Mucosa of stomach (tissue), 1 donor: ENCODE data around the gene KLHDC8A.

ENCODE experiments used
- H3K27me3 ChIP-seq: one replicate; pipeline ENCODE4 v1.7.0; 2013; ENCODE audit warnings: mild to moderate bottlenecking, low read length; ENCODE audit not compliant: control insufficient read depth, insufficient read depth
- H3K36me3 ChIP-seq: one replicate; pipeline ENCODE4 v1.7.0; 2013; ENCODE audit warnings: low read length; ENCODE audit not compliant: control insufficient read depth, insufficient read depth
- H3K4me1 ChIP-seq: one replicate; pipeline ENCODE4 v1.7.0; 2013; ENCODE audit warnings: mild to moderate bottlenecking, low read length; ENCODE audit not compliant: control insufficient read depth, insufficient read depth
- H3K4me3 ChIP-seq: one replicate; pipeline ENCODE4 v1.7.0; 2013; ENCODE audit warnings: low read length
- H3K9ac ChIP-seq: one replicate; pipeline ENCODE4 v1.7.0; 2013; ENCODE audit warnings: mild to moderate bottlenecking, low read length, moderate library complexity
- H3K9me3 ChIP-seq: one replicate; pipeline ENCODE4 v1.7.0; 2013; ENCODE audit warnings: mild to moderate bottlenecking, low read length, moderate library complexity; ENCODE audit not compliant: control insufficient read depth
- donor health status: Pancreatic carcinoma.

Gene KLHDC8A

GRCh38 chr1:205350691-205351141 is 6.0 kb downstream of the KLHDC8A start:
- Histone ChIP-seq H3K9ac (no peak overlapping the region), H3K9me3 (no peaks in the 10 kb centered on the region), H3K4me3 (no peak overlapping the region), H3K4me1 (peaks cover 30% of the 10 kb centered on the region), H3K36me3 (no peaks in the 10 kb centered on the region), H3K27me3 (peaks cover 10% of the 10 kb centered on the region)

- Histone ChIP-seq H3K4me3 (no peak overlapping the region), H3K9me3 (no peaks in the 10 kb centered on the region), H3K36me3 (no peaks in the 10 kb centered on the region), H3K27me3 (peaks cover 10% of the 10 kb centered on the region), H3K9ac (no peak overlapping the region), H3K4me1 (peaks cover 24% of the 10 kb centered on the region)
These were observed 6.6 kb downstream of the KLHDC8A start for GRCh38 chr1:205350124-205350523.

DNA sequence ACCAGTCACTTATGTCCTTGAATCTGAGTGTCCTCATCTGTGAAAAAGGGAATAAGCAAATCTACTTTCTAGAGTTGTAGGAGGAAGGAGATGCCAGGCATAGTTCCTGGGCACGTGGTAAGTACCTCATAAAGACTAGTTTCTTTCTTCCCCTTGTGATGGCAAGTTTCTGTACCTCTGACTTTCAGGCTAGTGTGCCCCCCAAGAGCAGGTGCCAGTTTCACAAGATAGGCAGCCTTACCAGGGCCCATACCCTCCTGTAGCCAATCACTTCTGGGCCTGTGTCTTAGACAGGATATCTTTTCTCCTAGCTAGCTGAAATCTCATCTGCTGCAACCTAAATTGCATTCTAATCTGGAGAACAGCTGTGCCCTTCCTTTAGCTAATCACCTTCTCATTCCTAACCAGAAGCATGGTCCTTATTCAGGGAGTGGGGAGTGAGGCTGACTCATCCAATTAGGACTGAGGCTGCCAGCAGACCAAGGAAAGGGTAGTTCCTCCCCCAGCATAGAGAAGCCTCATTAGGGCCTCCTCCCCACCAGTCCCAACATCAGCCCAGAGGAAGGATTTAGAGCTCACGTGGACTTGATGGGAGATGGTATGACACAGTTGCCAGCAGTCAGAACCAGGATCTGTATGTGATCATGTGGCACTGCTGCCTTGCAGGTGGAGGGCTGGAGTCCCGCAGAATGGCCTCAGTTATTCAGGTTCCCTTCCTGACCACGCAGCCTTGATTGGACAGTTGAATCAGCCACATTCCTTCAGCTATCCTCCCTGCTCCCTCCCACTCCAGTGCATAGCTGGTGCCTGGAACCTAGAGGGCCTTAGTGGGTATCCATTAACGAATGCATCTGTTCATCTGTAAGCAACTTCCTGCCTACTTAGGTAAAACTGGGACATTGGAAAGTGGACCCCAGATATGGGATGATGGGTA is 7.9 kb downstream of the KLHDC8A start:
- peaks cover 16% of the 10 kb centered on the region for H3K4me1 ChIP-seq
- H3K27me3 ChIP-seq = peaks cover 23% of the 10 kb centered on the region
- H3K9ac ChIP-seq = no peak overlapping the region
- no peak overlapping the region for H3K4me3 ChIP-seq
- no peaks in the 10 kb centered on the region for H3K36me3 ChIP-seq
- no peaks in the 10 kb centered on the region for H3K9me3 ChIP-seq

GRCh38 chr1:205346956-205347574 is 9.7 kb downstream of the KLHDC8A start:
- no peaks in the 10 kb centered on the region for H3K9me3 ChIP-seq
- no peaks in the 10 kb centered on the region for H3K36me3 ChIP-seq
- H3K4me3 ChIP-seq = no peak overlapping the region
- H3K27me3 ChIP-seq = peaks cover 36% of the 10 kb centered on the region
- no peak overlapping the region for H3K9ac ChIP-seq
- peaks cover 6% of the 10 kb centered on the region for H3K4me1 ChIP-seq

GRCh38 chr1:205345761-205346160 is 11.0 kb downstream of the KLHDC8A start:
- H3K27me3 ChIP-seq = peaks cover 36% of the 10 kb centered on the region

DNA sequence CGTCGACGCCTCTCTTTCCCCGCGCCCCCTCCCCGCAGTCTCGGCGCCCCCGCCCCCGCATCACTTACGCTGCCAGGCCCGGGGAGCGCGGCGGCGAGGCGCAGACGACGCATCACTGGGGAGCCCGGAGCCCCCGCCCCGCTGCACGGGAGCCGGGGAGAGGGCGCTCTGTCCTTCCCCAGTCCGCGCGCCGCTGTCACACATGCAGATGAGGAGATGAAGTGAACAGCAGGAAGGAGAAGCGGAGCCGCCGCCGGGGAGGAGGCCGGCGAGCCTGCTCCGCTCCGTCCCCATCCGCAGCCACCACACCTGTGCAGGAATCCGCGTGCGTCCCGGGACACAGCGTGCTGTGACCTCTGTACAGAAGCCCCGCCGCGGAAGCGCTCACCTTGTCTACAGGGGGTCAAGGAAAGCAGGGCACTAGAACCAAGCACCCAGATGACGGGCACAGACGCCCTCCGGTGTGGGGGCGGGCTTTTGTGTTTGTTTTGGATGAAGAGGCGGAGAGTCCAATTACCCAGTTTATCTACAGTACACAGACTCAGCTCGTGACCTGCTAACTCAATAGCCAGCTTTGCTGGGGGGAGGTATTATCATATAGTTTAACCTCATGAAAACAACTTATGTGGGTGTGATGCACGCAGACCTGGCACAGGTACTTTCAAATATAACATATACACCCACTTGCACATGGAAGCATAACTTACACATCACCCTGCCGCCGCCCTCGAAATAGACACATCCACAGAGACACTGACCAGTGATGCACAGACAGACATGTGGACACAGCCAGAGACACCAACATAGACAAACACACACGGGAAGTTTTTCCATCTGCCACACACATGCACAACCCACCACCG is 12.4 kb downstream of the KLHDC8A start:
- peaks cover 5% of the 10 kb centered on the region for H3K4me1 ChIP-seq
- H3K9me3 ChIP-seq = no peaks in the 10 kb centered on the region
- H3K27me3 ChIP-seq = peaks cover 36% of the 10 kb centered on the region
- H3K36me3 ChIP-seq = no peaks in the 10 kb centered on the region
- H3K4me3 ChIP-seq = no peak overlapping the region
- H3K9ac ChIP-seq = no peak overlapping the region

More at GRCh38 chr1:205345761-205346160, 11.0 kb downstream of the KLHDC8A start:
- Histone ChIP-seq H3K4me3 (no peak overlapping the region), H3K36me3 (no peaks in the 10 kb centered on the region), H3K9me3 (no peaks in the 10 kb centered on the region), H3K9ac (no peak overlapping the region), H3K4me1 (peaks cover 5% of the 10 kb centered on the region)

DNA sequence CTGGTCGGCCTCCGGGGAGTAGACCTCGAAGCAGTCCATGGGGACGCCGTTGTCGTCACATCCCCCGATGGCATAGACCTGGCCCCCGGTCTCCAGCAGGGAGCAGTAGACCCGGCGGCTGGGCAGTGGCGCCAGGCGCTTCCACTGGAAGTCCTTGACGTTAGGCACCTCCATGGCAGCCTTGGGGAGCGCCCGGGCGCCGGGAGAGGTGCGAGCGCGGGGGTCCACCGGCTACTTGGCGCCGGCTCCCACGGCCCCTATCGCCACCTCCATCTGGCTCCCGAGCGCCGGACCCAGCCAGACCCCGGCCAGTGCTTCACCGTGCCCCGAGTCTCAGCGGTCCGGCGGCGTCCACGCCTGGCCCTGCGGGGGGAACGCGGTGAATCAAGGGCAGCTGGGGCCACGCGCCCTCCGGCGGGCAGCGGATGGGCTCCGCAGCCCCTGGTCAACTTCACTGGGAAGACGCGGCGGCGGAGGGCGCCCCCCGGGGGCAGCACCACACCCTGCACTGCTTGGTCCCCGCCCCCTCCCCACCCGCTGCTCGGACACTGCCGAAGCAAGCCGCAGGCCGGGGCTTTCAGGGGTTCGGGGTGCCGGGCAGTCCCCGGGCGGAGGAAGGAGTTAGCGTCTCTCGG is 13.2 kb downstream of the KLHDC8A start:
- H3K27me3 ChIP-seq = peaks cover 36% of the 10 kb centered on the region
- no peak overlapping the region for H3K9ac ChIP-seq
- no peak overlapping the region for H3K4me3 ChIP-seq
- no peaks in the 10 kb centered on the region for H3K9me3 ChIP-seq
- H3K36me3 ChIP-seq = no peaks in the 10 kb centered on the region
- peaks cover 5% of the 10 kb centered on the region for H3K4me1 ChIP-seq

DNA sequence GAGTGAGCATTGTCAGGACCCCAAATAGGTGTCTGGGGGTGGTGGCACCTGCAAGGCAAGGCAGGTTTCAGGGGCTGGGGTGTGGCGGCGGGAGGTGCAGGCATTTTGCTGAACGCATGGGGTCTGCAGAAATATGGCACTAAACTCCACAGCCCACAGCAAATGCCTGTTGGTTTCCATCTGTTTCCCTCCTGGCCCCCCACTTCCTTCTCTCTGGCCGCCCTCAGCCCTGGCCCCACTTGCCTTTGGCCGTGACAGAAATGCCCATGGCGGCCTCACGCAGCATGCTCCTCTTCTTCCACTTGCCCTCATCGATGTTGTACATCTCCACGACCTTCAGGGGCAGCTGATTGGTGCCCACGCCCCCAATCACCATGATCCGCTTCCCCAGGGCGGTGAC is 13.7 kb downstream of the KLHDC8A start:
- Histone ChIP-seq H3K36me3 (no peaks in the 10 kb centered on the region), H3K9ac (no peak overlapping the region), H3K4me1 (peaks cover 5% of the 10 kb centered on the region), H3K4me3 (no peak overlapping the region), H3K27me3 (peaks cover 36% of the 10 kb centered on the region), H3K9me3 (no peaks in the 10 kb centered on the region)

GRCh38 chr1:205340676-205341075 is 16.0 kb downstream of the KLHDC8A start:
- Histone ChIP-seq H3K9me3 (no peaks in the 10 kb centered on the region), H3K27me3 (peaks cover 26% of the 10 kb centered on the region), H3K9ac (no peak overlapping the region), H3K36me3 (no peaks in the 10 kb centered on the region), H3K4me1 (peaks cover 5% of the 10 kb centered on the region), H3K4me3 (no peak overlapping the region)

GRCh38 chr1:205339717-205340116 is 17.0 kb downstream of the KLHDC8A start:
- Histone ChIP-seq H3K36me3 (no peaks in the 10 kb centered on the region), H3K27me3 (peaks cover 22% of the 10 kb centered on the region), H3K4me1 (peaks cover 5% of the 10 kb centered on the region), H3K9me3 (no peaks in the 10 kb centered on the region), H3K4me3 (no peak overlapping the region), H3K9ac (no peak overlapping the region)

GRCh38 chr1:205339197-205339702 is 17.5 kb downstream of the KLHDC8A start:
- H3K36me3 ChIP-seq = no peaks in the 10 kb centered on the region
- H3K27me3 ChIP-seq = peaks cover 17% of the 10 kb centered on the region
- no peaks in the 10 kb centered on the region for H3K9me3 ChIP-seq

More at GRCh38 chr1:205339197-205339702, 17.5 kb downstream of the KLHDC8A start:
- Histone ChIP-seq H3K4me1 (peaks cover 2% of the 10 kb centered on the region), H3K4me3 (no peak overlapping the region), H3K9ac (no peak overlapping the region)
